DND-41 (cell line): ENCODE results near the gene UBL5.

Experiments used
- EZH2 ChIP-seq: IDR thresholded peaks from 3 replicates; pipeline ENCODE4 v1.6.1; 2012; ENCODE audit warnings: borderline replicate concordance, low read depth, mild to moderate bottlenecking, moderate library complexity, low read length, inconsistent platforms; ENCODE audit not compliant: severe bottlenecking
- TF ChIP-seq, protein P1 (sequence below): IDR thresholded peaks from 2 replicates; pipeline ENCODE4 v1.5.1; 2012; ENCODE audit warnings: borderline replicate concordance, low read length, moderate library complexity, mild to moderate bottlenecking; ENCODE audit not compliant: poor library complexity, severe bottlenecking; ENCODE audit errors: extremely low read depth

DNA sequence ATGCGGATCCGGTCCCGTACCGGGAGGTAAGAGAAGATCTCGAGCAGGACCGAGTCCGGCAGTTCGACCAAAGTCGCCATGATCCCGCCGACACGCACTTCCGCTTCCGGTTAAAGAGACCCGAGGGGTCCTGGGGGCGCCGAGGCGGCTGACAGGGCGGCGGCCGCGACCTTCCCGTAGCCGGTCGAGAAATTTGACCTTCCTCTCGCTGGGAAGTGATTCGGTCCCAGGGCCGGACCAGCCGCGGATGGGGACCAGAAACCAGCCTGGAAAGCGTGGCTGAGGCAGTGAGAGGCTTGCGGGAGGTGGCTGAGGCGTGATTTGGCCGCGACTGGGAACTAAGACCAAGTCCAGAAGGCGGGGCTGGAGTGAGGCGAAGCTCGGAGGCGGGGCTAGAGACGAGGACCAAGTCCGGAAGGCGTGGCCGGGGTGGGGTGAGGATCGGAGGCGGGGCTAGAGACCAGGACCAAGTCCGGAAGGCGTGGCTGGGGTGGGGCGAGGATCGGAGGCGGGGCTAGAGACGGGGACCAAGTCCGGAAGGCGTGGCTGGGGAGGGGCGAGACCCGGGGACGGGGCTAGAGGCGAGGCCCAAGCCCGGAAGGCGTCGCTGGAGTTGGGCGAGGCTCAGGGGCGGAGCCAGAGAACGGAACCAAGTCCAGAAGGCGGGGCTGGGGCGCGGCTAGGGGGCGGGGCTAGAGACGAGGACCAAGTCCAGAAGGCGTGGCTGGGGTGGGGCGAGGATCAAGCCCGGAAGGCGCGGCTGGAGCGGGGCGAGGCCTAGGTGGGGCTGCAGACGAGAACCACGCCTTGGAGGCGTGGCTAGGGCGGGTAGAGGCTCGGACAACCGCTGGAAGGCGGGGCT is 8.8 kb upstream of the UBL5 start, which contains the start of gene FBXL12:
- TF ChIP-seq, protein P1, sequence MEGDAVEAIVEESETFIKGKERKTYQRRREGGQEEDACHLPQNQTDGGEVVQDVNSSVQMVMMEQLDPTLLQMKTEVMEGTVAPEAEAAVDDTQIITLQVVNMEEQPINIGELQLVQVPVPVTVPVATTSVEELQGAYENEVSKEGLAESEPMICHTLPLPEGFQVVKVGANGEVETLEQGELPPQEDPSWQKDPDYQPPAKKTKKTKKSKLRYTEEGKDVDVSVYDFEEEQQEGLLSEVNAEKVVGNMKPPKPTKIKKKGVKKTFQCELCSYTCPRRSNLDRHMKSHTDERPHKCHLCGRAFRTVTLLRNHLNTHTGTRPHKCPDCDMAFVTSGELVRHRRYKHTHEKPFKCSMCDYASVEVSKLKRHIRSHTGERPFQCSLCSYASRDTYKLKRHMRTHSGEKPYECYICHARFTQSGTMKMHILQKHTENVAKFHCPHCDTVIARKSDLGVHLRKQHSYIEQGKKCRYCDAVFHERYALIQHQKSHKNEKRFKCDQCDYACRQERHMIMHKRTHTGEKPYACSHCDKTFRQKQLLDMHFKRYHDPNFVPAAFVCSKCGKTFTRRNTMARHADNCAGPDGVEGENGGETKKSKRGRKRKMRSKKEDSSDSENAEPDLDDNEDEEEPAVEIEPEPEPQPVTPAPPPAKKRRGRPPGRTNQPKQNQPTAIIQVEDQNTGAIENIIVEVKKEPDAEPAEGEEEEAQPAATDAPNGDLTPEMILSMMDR = no peak
- no peak for TF ChIP-seq EZH2
